Measurements from ENCODE around the gene BPHL.

GRCh38 chr6:3079682-3080081 is 38.8 kb upstream of the BPHL start:
- TF ChIP-seq, protein P1, sequence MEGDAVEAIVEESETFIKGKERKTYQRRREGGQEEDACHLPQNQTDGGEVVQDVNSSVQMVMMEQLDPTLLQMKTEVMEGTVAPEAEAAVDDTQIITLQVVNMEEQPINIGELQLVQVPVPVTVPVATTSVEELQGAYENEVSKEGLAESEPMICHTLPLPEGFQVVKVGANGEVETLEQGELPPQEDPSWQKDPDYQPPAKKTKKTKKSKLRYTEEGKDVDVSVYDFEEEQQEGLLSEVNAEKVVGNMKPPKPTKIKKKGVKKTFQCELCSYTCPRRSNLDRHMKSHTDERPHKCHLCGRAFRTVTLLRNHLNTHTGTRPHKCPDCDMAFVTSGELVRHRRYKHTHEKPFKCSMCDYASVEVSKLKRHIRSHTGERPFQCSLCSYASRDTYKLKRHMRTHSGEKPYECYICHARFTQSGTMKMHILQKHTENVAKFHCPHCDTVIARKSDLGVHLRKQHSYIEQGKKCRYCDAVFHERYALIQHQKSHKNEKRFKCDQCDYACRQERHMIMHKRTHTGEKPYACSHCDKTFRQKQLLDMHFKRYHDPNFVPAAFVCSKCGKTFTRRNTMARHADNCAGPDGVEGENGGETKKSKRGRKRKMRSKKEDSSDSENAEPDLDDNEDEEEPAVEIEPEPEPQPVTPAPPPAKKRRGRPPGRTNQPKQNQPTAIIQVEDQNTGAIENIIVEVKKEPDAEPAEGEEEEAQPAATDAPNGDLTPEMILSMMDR (conservative IDR thresholded peaks at IDR 0.05; ENCODE audit: low read length), result no peak
- TF ChIP-seq EZH2phosphoT487 (IDR thresholded peaks at IDR 0.05; ENCODE audit: borderline replicate concordance, low read depth, low read length), result no peak
